ENCODE results near the gene FAM107B.

FAM107B gene

DNA sequence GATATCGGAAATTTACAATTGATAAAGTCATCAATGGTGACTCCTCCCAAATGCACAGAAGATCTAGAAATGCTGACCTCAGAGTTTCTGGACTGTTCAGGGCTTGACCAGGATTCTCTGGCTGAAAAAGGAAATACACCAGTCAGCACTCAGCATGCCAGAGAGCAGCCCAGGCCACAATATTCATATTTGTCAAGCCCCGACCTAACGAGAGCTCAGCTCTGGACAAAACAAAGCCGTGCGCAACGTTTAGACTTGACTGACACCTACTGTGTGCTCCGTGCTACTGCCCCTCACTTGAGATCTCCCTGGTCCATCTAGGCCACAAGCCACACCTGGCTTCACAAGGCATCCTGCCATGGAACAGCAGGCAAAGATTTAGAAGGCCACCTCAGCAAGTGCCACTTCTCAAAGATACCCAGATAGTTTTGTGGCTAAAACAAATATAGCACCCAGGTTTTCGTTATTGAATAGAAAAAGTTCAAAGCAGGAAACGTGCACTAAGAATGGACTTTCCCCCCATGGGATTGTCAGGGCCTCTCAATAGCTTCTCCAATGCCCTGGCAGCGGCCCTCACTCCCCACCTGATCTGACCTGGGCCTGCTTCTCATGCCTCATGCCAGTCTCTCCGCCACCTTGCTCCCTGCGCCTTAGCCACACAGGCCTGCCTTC lies 218.3 kb downstream of the FAM107B start:
- peak; percentile 31 for DNase-seq (ENCODE audit: low spot score)

DNA sequence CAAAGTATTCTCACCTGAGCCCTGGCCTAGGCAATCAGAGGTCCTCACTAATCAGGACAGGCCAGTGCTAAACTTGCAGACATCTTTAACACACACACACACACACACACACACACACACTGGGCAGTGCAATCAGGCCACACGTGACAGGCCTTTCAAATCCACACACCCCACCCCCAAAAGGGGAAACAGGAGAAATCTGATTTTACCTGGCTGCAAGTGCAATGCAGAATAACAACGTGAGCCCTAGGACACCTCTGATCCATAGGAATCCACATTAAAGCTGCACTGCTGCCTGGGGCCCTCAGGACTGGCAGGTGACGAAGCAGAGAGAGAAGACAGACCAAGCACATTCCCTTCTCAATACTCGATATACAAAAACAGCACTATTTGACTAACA lies 218.9 kb downstream of the FAM107B start:
- DNase-seq (ENCODE audit: low spot score): no peak

DNA sequence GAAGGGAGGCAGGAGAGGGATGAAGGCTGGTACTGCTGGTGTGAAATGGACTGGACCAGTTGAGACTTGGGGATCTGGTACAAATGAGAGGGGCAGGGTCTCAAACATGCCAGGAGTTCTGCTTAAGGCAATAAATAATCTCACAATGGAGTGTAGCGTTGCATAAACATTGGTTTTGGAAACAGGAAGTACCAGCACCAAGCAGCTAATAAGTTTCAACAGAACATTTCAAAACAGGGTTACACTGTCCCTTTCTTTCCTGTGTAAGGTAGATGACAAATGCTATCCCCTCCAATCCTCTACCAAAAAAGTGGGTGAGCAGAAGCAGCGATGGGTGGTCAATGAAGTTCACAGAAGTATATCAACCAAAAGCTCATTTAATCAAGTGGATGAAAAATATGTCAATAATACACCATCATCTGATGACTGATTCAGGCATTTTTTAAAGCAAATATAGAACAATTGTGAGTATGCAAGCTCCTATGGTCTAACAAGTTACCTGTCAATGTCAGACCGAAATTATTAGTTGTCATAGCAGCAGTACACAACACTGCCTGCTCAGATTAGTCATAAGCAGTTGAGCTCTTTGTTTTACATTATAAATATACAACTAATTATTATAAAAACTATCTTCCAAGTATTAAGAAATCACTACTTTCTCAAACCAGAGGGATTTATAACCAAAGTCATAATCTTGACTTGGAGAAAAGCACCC lies 220.0 kb downstream of the FAM107B start:
- peak; percentile 69 for DNase-seq (ENCODE audit: low spot score)

- peak; percentile 89 for DNase-seq (ENCODE audit: low spot score)
Measured at GRCh38 chr10:14554091-14554490, 220.6 kb downstream of the FAM107B start.

- DNase-seq (ENCODE audit: low spot score): peak; percentile 83
Measured at GRCh38 chr10:14553448-14553847, 221.2 kb downstream of the FAM107B start.

- no peak for DNase-seq (ENCODE audit: low spot score)
Measured at GRCh38 chr10:14552015-14552414, 222.7 kb downstream of the FAM107B start.

DNA sequence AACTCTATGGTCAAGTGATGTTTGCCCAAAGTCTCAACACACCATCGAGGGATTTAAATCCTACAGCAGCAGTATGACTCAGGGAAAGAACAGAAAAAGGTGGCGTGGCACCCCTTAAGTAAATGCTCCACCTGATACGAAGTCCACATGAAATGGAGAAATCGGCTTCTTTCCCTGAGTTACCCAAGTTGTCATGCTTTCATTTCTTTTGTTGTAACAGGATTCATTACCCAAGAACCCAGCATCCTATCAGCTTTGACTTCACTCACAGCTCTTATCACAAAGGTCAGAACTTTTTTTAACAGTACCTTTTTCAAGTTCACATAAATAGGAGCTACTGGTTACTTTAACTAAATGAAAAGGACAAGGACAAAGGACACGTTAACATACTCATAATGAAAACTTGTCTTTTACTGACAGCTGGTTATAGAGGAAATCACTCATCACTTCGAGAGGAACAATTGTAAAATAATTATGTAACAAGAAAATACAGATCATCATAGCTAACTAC lies 224.2 kb downstream of the FAM107B start:
- no peak for DNase-seq (ENCODE audit: low spot score)

DNA sequence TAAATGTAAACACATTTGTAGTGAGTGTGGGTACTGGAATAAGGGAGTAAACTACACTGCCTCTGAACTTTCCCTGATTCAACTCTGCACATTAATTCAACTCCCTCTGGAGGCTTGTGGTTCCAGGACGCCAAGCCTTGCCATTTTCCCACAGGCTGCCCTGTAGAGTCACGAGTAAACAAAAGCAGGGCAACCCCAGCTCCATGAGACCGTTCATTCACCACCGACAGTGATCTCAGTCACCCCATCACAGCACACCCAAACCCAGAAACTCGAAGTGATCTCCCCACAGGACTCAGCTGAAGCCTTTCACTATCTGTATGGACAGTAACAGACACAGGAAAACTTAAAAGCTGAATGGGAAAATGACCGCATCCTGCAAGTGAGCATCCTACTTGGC lies 225.2 kb downstream of the FAM107B start:
- DNase-seq (ENCODE audit: low spot score): no peak

GRCh38 chr10:14548970-14549369 lies 225.7 kb downstream of the FAM107B start:
- no peak for DNase-seq (ENCODE audit: low spot score)

- DNase-seq (ENCODE audit: low spot score): no peak
Measured at GRCh38 chr10:14548474-14548873, 226.2 kb downstream of the FAM107B start.

GRCh38 chr10:14547816-14548215 lies 226.9 kb downstream of the FAM107B start:
- no peak for DNase-seq (ENCODE audit: low spot score)

GRCh38 chr10:14545827-14546226 lies 228.9 kb downstream of the FAM107B start:
- peak; percentile 65 for DNase-seq (ENCODE audit: low spot score)

GRCh38 chr10:14543904-14544210 lies 230.8 kb downstream of the FAM107B start:
- no peak for DNase-seq (ENCODE audit: low spot score)

DNA sequence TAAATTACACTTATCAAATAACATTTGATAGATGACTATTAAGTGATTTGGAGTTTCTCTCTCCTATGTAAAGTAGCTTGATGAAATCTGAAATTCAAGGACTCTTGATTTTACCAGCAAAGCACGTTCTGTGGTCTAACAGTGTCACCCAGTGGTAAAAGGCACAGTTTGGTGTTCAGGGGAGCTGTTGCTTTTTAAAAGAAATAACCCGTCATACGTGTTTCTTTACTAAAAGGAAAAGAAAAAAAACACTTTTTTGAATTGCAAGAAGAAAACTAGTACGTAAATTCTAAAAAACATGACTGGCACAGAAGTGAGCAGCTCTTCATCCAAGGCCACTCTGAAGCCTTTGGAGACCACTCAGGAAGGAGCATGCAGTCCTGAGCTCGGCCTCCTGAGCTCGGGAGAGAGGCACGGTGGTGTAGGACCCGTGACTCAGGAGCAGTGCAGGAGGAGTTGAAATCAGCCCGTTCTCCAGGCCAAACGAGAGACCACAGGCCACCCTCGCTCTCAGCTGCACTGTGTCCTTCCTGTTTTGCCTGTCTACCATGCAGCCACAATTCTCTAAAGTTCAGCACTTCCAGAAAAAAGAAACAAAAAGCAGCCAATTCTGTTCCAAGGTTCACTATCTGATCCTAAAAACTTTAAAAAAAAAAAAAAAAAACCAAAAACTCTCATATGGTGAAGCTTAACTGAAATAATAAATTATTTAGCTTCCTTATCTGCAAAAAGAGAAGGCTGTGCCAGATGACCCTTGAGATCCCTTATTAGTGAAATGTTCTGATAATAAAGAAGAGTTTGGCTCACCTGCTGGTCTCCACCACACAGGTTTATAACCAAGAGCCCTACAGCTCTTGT lies 231.4 kb downstream of the FAM107B start:
- no peak for DNase-seq (ENCODE audit: low spot score)

GRCh38 chr10:14541379-14541778 lies 233.3 kb downstream of the FAM107B start:
- DNase-seq (ENCODE audit: low spot score): no peak

GRCh38 chr10:14540611-14541010 lies 234.1 kb downstream of the FAM107B start:
- DNase-seq (ENCODE audit: low spot score): no peak

- DNase-seq (ENCODE audit: low spot score): no peak
Measured at GRCh38 chr10:14540062-14540461, 234.6 kb downstream of the FAM107B start.

DNA sequence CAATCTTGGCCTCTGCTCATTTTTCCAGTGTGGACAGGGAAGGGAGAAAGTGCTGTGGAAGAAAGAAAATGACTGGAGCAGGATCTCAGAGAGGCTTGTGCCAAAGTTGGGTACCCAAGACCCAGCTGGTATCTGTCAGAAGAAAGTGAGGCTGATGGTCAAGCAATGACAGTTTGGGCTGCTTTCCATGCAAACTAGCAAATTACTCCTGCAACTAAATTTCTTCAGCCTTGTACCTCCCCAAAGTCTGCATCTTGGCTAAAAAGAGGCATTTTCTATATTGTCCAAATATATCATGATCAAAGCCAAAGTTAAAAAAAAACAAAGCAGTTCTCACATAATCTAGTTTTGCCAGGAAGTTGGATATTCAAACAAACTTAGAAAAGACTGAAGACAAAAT lies 235.5 kb downstream of the FAM107B start:
- DNase-seq (ENCODE audit: low spot score): no peak

GRCh38 chr10:14536241-14537213 lies 238.2 kb downstream of the FAM107B start:
- DNase-seq (ENCODE audit: low spot score): peak; percentile 67

DNA sequence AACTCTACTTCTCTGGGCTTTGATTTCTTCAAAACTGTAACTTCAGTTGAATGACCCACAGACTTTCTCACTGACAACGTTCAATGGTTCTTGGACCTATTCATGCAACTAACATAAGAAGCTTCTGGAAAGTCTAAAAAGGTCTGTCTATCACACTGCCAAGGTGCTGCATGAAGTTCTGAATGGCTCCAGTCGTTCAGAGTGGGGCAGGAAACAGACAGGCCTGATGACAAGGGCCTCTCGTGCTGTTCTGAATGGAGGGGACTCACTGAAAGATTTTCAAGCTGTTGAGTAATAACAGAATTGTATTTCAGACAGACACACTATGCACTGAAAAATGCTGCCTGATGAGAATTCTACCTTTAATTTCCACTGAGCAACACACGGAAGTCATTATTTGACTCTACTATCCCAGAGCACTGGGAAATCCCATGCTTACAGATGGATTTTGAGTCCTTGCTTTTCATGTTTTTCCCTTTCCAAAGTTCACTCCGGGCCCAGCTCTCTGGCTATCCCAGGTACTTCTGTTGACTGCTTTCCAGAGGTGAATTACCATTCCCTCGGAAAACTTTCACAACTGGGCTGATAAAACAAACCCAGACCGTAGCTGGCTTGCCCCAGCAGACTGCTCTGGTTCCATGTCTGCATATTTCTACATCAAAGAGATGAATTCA lies 239.1 kb downstream of the FAM107B start:
- no peak for DNase-seq (ENCODE audit: low spot score)

GRCh38 chr10:14534152-14534551 lies 240.5 kb downstream of the FAM107B start:
- no peak for DNase-seq (ENCODE audit: low spot score)
